Testis (tissue), 3 donors: ENCODE measurements around the gene BLACAT1. TPM values are rescaled to one million over a fixed set of nuclear protein-coding genes. Genes with fewer than 3 reads are reported as not detected.

ENCODE experiments used
- DNase-seq: peaks from one replicate; pipeline ENCODE4 v3.0.0-alpha.2; 2019
- H3K27ac ChIP-seq, 2 donors: fragments of 200-600 bp; sonication (generic); one replicate each; pipeline ENCODE4 v1.5.1; 2019
- H3K27me3 ChIP-seq: fragments of 200-600 bp; sonication (generic); one replicate; pipeline ENCODE4 v1.5.1; 2019
- H3K36me3 ChIP-seq: fragments of 200-600 bp; sonication (generic); one replicate; pipeline ENCODE4 v1.5.1; 2017; ENCODE audit warnings: low read depth; ENCODE audit errors: missing control alignments
- H3K4me1 ChIP-seq: fragments of 200-600 bp; sonication (generic); one replicate; pipeline ENCODE4 v1.5.1; 2019
- H3K4me3 ChIP-seq, 2 donors: fragments of 200-600 bp; sonication (generic); one replicate each; pipeline ENCODE4 v1.5.1; 2017 to 2019
- H3K9me3 ChIP-seq: fragments of 200-600 bp; sonication (generic); one replicate; pipeline ENCODE4 v1.5.1; 2017
- POLR2A ChIP-seq: fragments of 450-650 bp; IDR thresholded peaks from one replicate; pipeline ENCODE4 v1.6.1; 2017; ENCODE audit warnings: antibody characterized with exemption, mild to moderate bottlenecking, moderate library complexity
- WGBS, 2 donors: methylation state at CpG; one replicate each; pipeline ENCODE4 v1.1.5; 2018; 5-methylcytosine and 5-hydroxymethylcytosine counted together
- intact Hi-C: fragments of 100-400 bp; cut with DNase I; formaldehyde crosslinking; loops from one replicate; pipeline ENCODE4 v1.15.1; 2023; ENCODE audit warnings: low total_unique reads
- polyA plus RNA-seq: library from polyadenylated mRNA; stranded (reverse); fragments of 350-450 nt; fragmentation: Illumina TruSeq; extraction: RNeasy Lipid Tissue Mini Kit (QIAGEN cat#74804); gene quantifications from one replicate; pipeline ENCODE4 v1.2.3, GENCODE V29; 2014; ENCODE audit warnings: low read depth, low replicate concordance; ENCODE audit not compliant: insufficient read depth
- total RNA-seq, 2 donors: library from RNA; depleted of rRNA; stranded (reverse); fragments of >200 nt; gene quantifications; one replicate each; pipeline ENCODE4 v1.2.3, GENCODE V29; 2016
- TF ChIP-seq, protein P1 (sequence below), 3 experiments: fragments of 450-650 bp in 2 of 3; fragments of 200-600 bp in 1 of 3; sonication (generic) in 1 of 3; IDR thresholded peaks; one replicate each; pipeline ENCODE4 v1.5.1; 2016 to 2019; ENCODE audit warnings: antibody characterized with exemption in 3 of 3, mild to moderate bottlenecking in 2 of 3, moderate library complexity in 1 of 3

Gene BLACAT1
- total and polyA plus RNA-seq, 3 donors from 2014 or later: 5.9 to 15.5 (median 14.4) TPM

GRCh38 chr1:205451759-205452164 lies 4.1 kb downstream of the BLACAT1 start:
- Histone ChIP-seq H3K27ac (no peak overlapping the region), H3K4me3 (no peak overlapping the region), H3K9me3 (no peaks in the 10 kb centered on the region), H3K4me1 (peaks cover 56% of the 10 kb centered on the region), H3K27me3 (no peaks in the 10 kb centered on the region), H3K36me3 (no peaks in the 10 kb centered on the region)
- WGBS, 2 donors: 67 to 76% methylated on average over 2 of the region's 2 CpGs
- intact Hi-C loops: no loop called here
- DNase-seq: peak; percentile 28
- no peak for TF ChIP-seq POLR2A
- TF ChIP-seq, protein P1, sequence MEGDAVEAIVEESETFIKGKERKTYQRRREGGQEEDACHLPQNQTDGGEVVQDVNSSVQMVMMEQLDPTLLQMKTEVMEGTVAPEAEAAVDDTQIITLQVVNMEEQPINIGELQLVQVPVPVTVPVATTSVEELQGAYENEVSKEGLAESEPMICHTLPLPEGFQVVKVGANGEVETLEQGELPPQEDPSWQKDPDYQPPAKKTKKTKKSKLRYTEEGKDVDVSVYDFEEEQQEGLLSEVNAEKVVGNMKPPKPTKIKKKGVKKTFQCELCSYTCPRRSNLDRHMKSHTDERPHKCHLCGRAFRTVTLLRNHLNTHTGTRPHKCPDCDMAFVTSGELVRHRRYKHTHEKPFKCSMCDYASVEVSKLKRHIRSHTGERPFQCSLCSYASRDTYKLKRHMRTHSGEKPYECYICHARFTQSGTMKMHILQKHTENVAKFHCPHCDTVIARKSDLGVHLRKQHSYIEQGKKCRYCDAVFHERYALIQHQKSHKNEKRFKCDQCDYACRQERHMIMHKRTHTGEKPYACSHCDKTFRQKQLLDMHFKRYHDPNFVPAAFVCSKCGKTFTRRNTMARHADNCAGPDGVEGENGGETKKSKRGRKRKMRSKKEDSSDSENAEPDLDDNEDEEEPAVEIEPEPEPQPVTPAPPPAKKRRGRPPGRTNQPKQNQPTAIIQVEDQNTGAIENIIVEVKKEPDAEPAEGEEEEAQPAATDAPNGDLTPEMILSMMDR (IDR thresholded peaks at IDR 0.05): no peak

GRCh38 chr1:205451202-205451601 lies 4.6 kb downstream of the BLACAT1 start:
- DNase-seq: no peak
- intact Hi-C loops: no loop called here
- H3K9me3 ChIP-seq: no peaks in the 10 kb centered on the region
- WGBS, 2 donors: 78 to 84% methylated on average over 5 of the region's 5 CpGs
- H3K27me3 ChIP-seq: no peaks in the 10 kb centered on the region
- H3K36me3 ChIP-seq: no peaks in the 10 kb centered on the region
- peak overlapping the region in 1 of 2 donors; percentile 73 for H3K27ac ChIP-seq
- TF ChIP-seq POLR2A: no peak
- TF ChIP-seq, protein P1 (IDR thresholded peaks at IDR 0.05): no peak
- peaks cover 60% of the 10 kb centered on the region for H3K4me1 ChIP-seq
- no peak overlapping the region for H3K4me3 ChIP-seq

DNA sequence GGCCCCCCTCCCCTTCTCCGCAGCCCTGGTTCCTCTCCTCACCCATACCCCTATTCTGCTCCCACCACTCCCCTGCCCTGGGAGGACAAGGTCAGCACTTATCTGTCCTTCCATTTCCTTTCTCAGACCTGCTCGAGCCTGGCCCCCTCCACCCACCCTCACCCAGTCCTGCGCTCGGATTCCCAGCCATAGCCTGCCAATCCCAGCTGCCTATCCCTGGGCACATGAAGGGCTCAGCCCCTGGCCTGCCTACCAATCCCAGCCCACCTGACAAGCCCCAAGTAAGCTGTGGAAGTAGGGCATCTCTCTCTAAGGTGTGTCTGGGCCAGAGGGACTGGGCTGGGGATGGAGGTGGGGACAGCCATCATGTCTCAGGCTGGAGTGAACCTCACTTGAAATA lies 5.4 kb downstream of the BLACAT1 start:
- Histone ChIP-seq H3K36me3 (no peaks in the 10 kb centered on the region), H3K9me3 (no peaks in the 10 kb centered on the region), H3K4me3 (no peak overlapping the region), H3K27me3 (no peaks in the 10 kb centered on the region), H3K4me1 (peaks cover 58% of the 10 kb centered on the region), H3K27ac (peak overlapping the region; percentile 41 to 73)
- peak; percentile 47 for DNase-seq
- WGBS, 2 donors: 59 to 87% methylated on average over 4 of the region's 4 CpGs
- TF ChIP-seq POLR2A: no peak
- TF ChIP-seq, protein P1 (IDR thresholded peaks at IDR 0.05): no peak
- intact Hi-C loops: no loop called here

DNA sequence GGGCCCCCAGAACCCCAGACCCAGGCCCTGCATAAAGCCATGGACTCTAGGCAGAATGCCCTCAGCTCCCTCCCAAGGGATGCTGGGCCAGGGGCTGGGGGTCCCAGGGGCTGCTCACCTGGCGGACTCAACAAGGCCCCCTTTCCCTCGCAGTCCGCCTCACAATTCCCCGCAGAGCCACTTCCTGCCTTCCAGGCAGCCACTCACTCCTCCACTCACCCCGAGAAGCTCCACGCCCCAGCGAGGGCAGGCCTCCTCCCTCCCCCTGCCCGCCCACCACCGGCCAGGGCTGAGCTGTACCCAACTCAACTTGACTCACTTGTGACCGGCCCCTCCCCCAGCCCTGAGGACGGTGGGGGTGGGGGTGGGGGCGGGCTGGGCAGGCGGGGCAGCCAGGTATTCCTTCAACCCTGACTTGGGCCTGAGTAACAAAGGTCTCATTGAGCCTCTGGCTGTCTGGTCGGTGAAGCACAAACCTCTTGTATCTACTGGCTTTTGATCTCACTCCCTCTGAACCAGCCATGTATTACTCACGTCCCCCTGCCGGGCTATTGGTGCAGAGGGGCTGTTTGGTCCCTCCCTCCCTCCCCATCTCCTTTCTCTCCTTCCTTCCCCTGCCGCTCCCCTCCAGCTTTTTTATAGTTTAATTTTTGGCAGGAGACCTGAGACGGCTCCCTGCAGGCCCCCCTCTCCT lies 5.9 kb downstream of the BLACAT1 start:
- Histone ChIP-seq H3K27me3 (no peaks in the 10 kb centered on the region), H3K9me3 (no peaks in the 10 kb centered on the region), H3K4me1 (peaks cover 59% of the 10 kb centered on the region), H3K4me3 (peak overlapping the region in 1 of 2 donors; percentile 62), H3K27ac (peak overlapping the region; percentile 41 to 73), H3K36me3 (no peaks in the 10 kb centered on the region)
- intact Hi-C loops: no loop called here
- TF ChIP-seq, protein P1 (IDR thresholded peaks at IDR 0.05): no peak
- DNase-seq: peak; percentile 84
- 63 to 68% methylated on average over 12 to 18 of the region's 18 CpGs for WGBS, 2 donors

DNA sequence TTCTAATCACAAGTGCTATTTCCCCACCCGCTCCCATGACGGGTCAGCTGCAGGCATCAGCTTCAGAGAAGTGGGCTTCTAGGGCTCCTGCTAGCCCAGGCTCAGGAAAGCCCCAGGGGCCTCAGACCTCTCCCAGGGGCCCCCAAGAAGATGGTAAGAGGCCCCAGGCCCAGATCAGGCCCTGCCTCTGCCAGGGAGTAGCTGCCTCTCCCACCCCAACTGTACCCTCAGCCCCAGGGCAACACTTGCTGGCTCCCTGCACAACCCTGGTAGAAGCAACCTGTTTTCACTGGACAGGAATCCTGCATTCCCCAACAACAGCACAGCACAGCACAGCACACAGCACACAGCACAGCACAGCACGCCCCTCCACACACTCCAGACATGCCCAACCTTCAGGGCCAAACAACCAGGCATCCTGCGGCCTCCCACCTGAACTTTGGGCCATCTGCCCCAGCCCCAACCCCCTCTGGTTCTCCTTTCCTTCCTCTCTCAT lies 6.5 kb downstream of the BLACAT1 start:
- TF ChIP-seq, protein P1 (IDR thresholded peaks at IDR 0.05): no peak
- TF ChIP-seq POLR2A: no peak
- Histone ChIP-seq H3K9me3 (no peaks in the 10 kb centered on the region), H3K27me3 (no peaks in the 10 kb centered on the region), H3K36me3 (no peaks in the 10 kb centered on the region), H3K4me3 (peak overlapping the region in 1 of 2 donors; percentile 62), H3K4me1 (peaks cover 59% of the 10 kb centered on the region), H3K27ac (peak overlapping the region; percentile 41 to 73)
- DNase-seq: no peak
- intact Hi-C loops: no loop called here
- 72 to 93% methylated on average over 2 to 4 of the region's 4 CpGs for WGBS, 2 donors
